Activated naive CD8-positive, alpha-beta T cell treated with anti-CD3 and anti-CD28 coated beads, Interleukin-2, amount 50 U/mL, for 24 hours (primary cell): ENCODE measurements around the gene STK35.

ENCODE experiments used
- ATAC-seq: fragments of 150-1000 bp; cut with Tn5 transposase; one replicate; pipeline ENCODE4 v1.10.0; 2021
- DNase-seq: peaks from one replicate; pipeline ENCODE4 v3.0.0; 2021
- H3K27ac Mint-ChIP-seq: one replicate; pipeline ENCODE4 v1.8.0; 2021; ENCODE audit warnings: mild to moderate bottlenecking, mixed read lengths
- H3K27me3 Mint-ChIP-seq: one replicate; pipeline ENCODE4 v1.8.0; 2021; ENCODE audit warnings: mixed read lengths
- H3K36me3 Mint-ChIP-seq: one replicate; pipeline ENCODE4 v1.8.0; 2021; ENCODE audit warnings: low read depth, mixed read lengths
- H3K4me1 Mint-ChIP-seq: one replicate; pipeline ENCODE4 v1.8.0; 2021; ENCODE audit warnings: mixed read lengths
- H3K4me3 Mint-ChIP-seq: one replicate; pipeline ENCODE4 v1.8.0; 2021; ENCODE audit warnings: mild to moderate bottlenecking, moderate library complexity, mixed read lengths
- H3K9me3 Mint-ChIP-seq: one replicate; pipeline ENCODE4 v1.8.0; 2021; ENCODE audit warnings: mixed read lengths

Gene STK35

GRCh38 chr20:2151858-2152281 is 50.2 kb downstream of the STK35 start:
- DNase-seq (no peak), ATAC-seq (no peak)
- Mint-ChIP-seq H3K4me3 (no peak overlapping the region), H3K9me3 (no peaks in the 10 kb centered on the region), H3K36me3 (no peaks in the 10 kb centered on the region), H3K27ac (no peak overlapping the region), H3K27me3 (no peaks in the 10 kb centered on the region), H3K4me1 (no peaks in the 10 kb centered on the region)

- Mint-ChIP-seq H3K9me3 (no peaks in the 10 kb centered on the region), H3K36me3 (no peaks in the 10 kb centered on the region), H3K4me1 (no peaks in the 10 kb centered on the region), H3K27me3 (no peaks in the 10 kb centered on the region), H3K27ac (no peak overlapping the region), H3K4me3 (no peak overlapping the region)
- ATAC-seq: no peak
- no peak for DNase-seq
These were observed 50.7 kb downstream of the STK35 start for GRCh38 chr20:2152317-2152716.

- no peaks in the 10 kb centered on the region for H3K9me3 Mint-ChIP-seq
- H3K4me1 Mint-ChIP-seq: no peaks in the 10 kb centered on the region
- ATAC-seq: no peak
- H3K4me3 Mint-ChIP-seq: no peak overlapping the region
- H3K36me3 Mint-ChIP-seq: no peaks in the 10 kb centered on the region
- H3K27me3 Mint-ChIP-seq: no peaks in the 10 kb centered on the region
- no peak overlapping the region for H3K27ac Mint-ChIP-seq
- no peak for DNase-seq
These were observed 51.7 kb downstream of the STK35 start for GRCh38 chr20:2153326-2153725.

GRCh38 chr20:2156224-2156623 is 54.6 kb downstream of the STK35 start:
- Mint-ChIP-seq H3K4me1 (no peaks in the 10 kb centered on the region), H3K9me3 (no peaks in the 10 kb centered on the region), H3K4me3 (no peak overlapping the region), H3K36me3 (no peaks in the 10 kb centered on the region), H3K27me3 (no peaks in the 10 kb centered on the region), H3K27ac (no peak overlapping the region)
- DNase-seq: no peak
- ATAC-seq: no peak

- Mint-ChIP-seq H3K36me3 (no peaks in the 10 kb centered on the region), H3K4me1 (no peaks in the 10 kb centered on the region), H3K27ac (no peak overlapping the region), H3K9me3 (no peaks in the 10 kb centered on the region), H3K4me3 (no peak overlapping the region), H3K27me3 (no peaks in the 10 kb centered on the region)
- ATAC-seq: no peak
- DNase-seq: no peak
These were observed 55.3 kb downstream of the STK35 start for GRCh38 chr20:2156666-2157624.

GRCh38 chr20:2162125-2162822 is 60.6 kb downstream of the STK35 start:
- Mint-ChIP-seq H3K4me3 (no peak overlapping the region), H3K4me1 (no peaks in the 10 kb centered on the region), H3K36me3 (no peaks in the 10 kb centered on the region), H3K9me3 (no peaks in the 10 kb centered on the region), H3K27me3 (no peaks in the 10 kb centered on the region), H3K27ac (no peak overlapping the region)
- DNase-seq (no peak), ATAC-seq (no peak)

GRCh38 chr20:2162823-2163166 is 61.2 kb downstream of the STK35 start:
- Mint-ChIP-seq H3K27me3 (no peaks in the 10 kb centered on the region), H3K4me3 (no peak overlapping the region), H3K9me3 (no peaks in the 10 kb centered on the region), H3K27ac (no peak overlapping the region), H3K36me3 (no peaks in the 10 kb centered on the region), H3K4me1 (no peaks in the 10 kb centered on the region)
- ATAC-seq (no peak), DNase-seq (no peak)

GRCh38 chr20:2163312-2163711 is 61.7 kb downstream of the STK35 start:
- Mint-ChIP-seq H3K27ac (no peak overlapping the region), H3K4me3 (no peak overlapping the region), H3K9me3 (no peaks in the 10 kb centered on the region), H3K27me3 (no peaks in the 10 kb centered on the region), H3K36me3 (no peaks in the 10 kb centered on the region), H3K4me1 (no peaks in the 10 kb centered on the region)
- no peak for DNase-seq
- ATAC-seq: no peak

- Mint-ChIP-seq H3K36me3 (no peaks in the 10 kb centered on the region), H3K4me3 (no peak overlapping the region), H3K27ac (no peak overlapping the region), H3K4me1 (no peaks in the 10 kb centered on the region), H3K27me3 (no peaks in the 10 kb centered on the region), H3K9me3 (no peaks in the 10 kb centered on the region)
- DNase-seq (no peak), ATAC-seq (no peak)
These were observed 62.1 kb downstream of the STK35 start for GRCh38 chr20:2163757-2164156.

GRCh38 chr20:2164421-2164820 is 62.8 kb downstream of the STK35 start:
- no peaks in the 10 kb centered on the region for H3K27me3 Mint-ChIP-seq
- no peaks in the 10 kb centered on the region for H3K4me1 Mint-ChIP-seq
- no peaks in the 10 kb centered on the region for H3K9me3 Mint-ChIP-seq
- ATAC-seq: no peak
- no peaks in the 10 kb centered on the region for H3K36me3 Mint-ChIP-seq
- H3K4me3 Mint-ChIP-seq: no peak overlapping the region
- no peak for DNase-seq
- no peak overlapping the region for H3K27ac Mint-ChIP-seq

- ATAC-seq: no peak
- no peak for DNase-seq
These were observed 63.3 kb downstream of the STK35 start for GRCh38 chr20:2164966-2165365.

GRCh38 chr20:2165871-2166270 is 64.2 kb downstream of the STK35 start:
- no peak overlapping the region for H3K27ac Mint-ChIP-seq
- no peaks in the 10 kb centered on the region for H3K36me3 Mint-ChIP-seq
- no peak for ATAC-seq
- no peaks in the 10 kb centered on the region for H3K9me3 Mint-ChIP-seq
- H3K4me1 Mint-ChIP-seq: no peaks in the 10 kb centered on the region
- DNase-seq: no peak
- peaks cover 4% of the 10 kb centered on the region for H3K27me3 Mint-ChIP-seq
- no peak overlapping the region for H3K4me3 Mint-ChIP-seq

More at GRCh38 chr20:2164966-2165365, 63.3 kb downstream of the STK35 start:
- Mint-ChIP-seq H3K9me3 (no peaks in the 10 kb centered on the region), H3K4me3 (no peak overlapping the region), H3K27me3 (no peaks in the 10 kb centered on the region), H3K36me3 (no peaks in the 10 kb centered on the region), H3K4me1 (no peaks in the 10 kb centered on the region), H3K27ac (no peak overlapping the region)

- Mint-ChIP-seq H3K9me3 (no peaks in the 10 kb centered on the region), H3K36me3 (no peaks in the 10 kb centered on the region), H3K4me1 (no peaks in the 10 kb centered on the region), H3K4me3 (no peak overlapping the region), H3K27me3 (peaks cover 9% of the 10 kb centered on the region), H3K27ac (no peak overlapping the region)
- DNase-seq (no peak), ATAC-seq (no peak)
These were observed 65.5 kb downstream of the STK35 start for GRCh38 chr20:2167112-2167511.

- no peak overlapping the region for H3K4me3 Mint-ChIP-seq
- ATAC-seq (no peak), DNase-seq (no peak)
- no peaks in the 10 kb centered on the region for H3K36me3 Mint-ChIP-seq
- peaks cover 16% of the 10 kb centered on the region for H3K27me3 Mint-ChIP-seq
- peaks cover 2% of the 10 kb centered on the region for H3K4me1 Mint-ChIP-seq
- no peak overlapping the region for H3K27ac Mint-ChIP-seq
- no peaks in the 10 kb centered on the region for H3K9me3 Mint-ChIP-seq
These were observed 67.3 kb downstream of the STK35 start for GRCh38 chr20:2168946-2169345.

- Mint-ChIP-seq H3K27ac (no peak overlapping the region), H3K36me3 (no peaks in the 10 kb centered on the region), H3K4me1 (peaks cover 2% of the 10 kb centered on the region), H3K27me3 (peaks cover 16% of the 10 kb centered on the region), H3K4me3 (no peak overlapping the region), H3K9me3 (no peaks in the 10 kb centered on the region)
- ATAC-seq (no peak), DNase-seq (no peak)
These were observed 67.9 kb downstream of the STK35 start for GRCh38 chr20:2169456-2170088.
